ENCODE data around the gene PSMD13. TPM values are rescaled to one million over a fixed set of nuclear protein-coding genes. Genes with fewer than 3 reads are reported as not detected.
A peak's percentile ranks its signal among the peaks of the same experiment; 100 is the strongest.

Gene PSMD13
- total RNA-seq, 1 experiment from 2014 or later: 217 TPM

- Histone ChIP-seq H3K27ac (peak overlapping the region; percentile 90), H3K9me3 (replicated peaks) (no peaks in the 10 kb centered on the region), H3K27me3 (replicated peaks) (no peaks in the 10 kb centered on the region), H3K4me3 (peak overlapping the region; percentile 87), H3K4me1 (replicated peaks) (peaks cover 32% of the 10 kb centered on the region), H3K36me3 (peaks cover 86% of the 10 kb centered on the region)
- DNase-seq (ENCODE audit: low read depth in 1 of 2, low spot score in 2 of 2): peak; percentile 76 to 78
Observed at GRCh38 chr11:208181-208916, 28.4 kb upstream of the PSMD13 start.

- no peaks in the 10 kb centered on the region for H3K27me3 ChIP-seq (replicated peaks)
- no peaks in the 10 kb centered on the region for H3K9me3 ChIP-seq (replicated peaks)
- H3K4me3 ChIP-seq: peak overlapping the region; percentile 87
- H3K27ac ChIP-seq: peak overlapping the region; percentile 90
- peaks cover 86% of the 10 kb centered on the region for H3K36me3 ChIP-seq
- H3K4me1 ChIP-seq (replicated peaks): peaks cover 32% of the 10 kb centered on the region
- no peak for DNase-seq (ENCODE audit: low read depth in 1 of 2, low spot score in 2 of 2)
Observed at GRCh38 chr11:208917-209260, 27.9 kb upstream of the PSMD13 start.

- Histone ChIP-seq H3K4me1 (replicated peaks) (peaks cover 32% of the 10 kb centered on the region), H3K36me3 (peaks cover 86% of the 10 kb centered on the region), H3K4me3 (peak overlapping the region; percentile 87), H3K27me3 (replicated peaks) (no peaks in the 10 kb centered on the region), H3K27ac (peak overlapping the region; percentile 90), H3K9me3 (replicated peaks) (no peaks in the 10 kb centered on the region)
- DNase-seq (ENCODE audit: low read depth in 1 of 2, low spot score in 2 of 2): peak in 1 of 2 experiments; percentile 35
Observed at GRCh38 chr11:209275-210121, 27.3 kb upstream of the PSMD13 start.

- peaks cover 86% of the 10 kb centered on the region for H3K36me3 ChIP-seq
- H3K4me3 ChIP-seq: peak overlapping the region; percentile 87
- peaks cover 32% of the 10 kb centered on the region for H3K4me1 ChIP-seq (replicated peaks)
Observed at GRCh38 chr11:210122-210802, 26.5 kb upstream of the PSMD13 start.

GRCh38 chr11:210803-211180, 26.0 kb upstream of the PSMD13 start:
- Histone ChIP-seq H3K9me3 (replicated peaks) (no peaks in the 10 kb centered on the region), H3K4me3 (no peak overlapping the region), H3K4me1 (replicated peaks) (peaks cover 30% of the 10 kb centered on the region), H3K36me3 (peaks cover 86% of the 10 kb centered on the region), H3K27me3 (replicated peaks) (no peaks in the 10 kb centered on the region), H3K27ac (peak overlapping the region; percentile 90)
- DNase-seq (ENCODE audit: low read depth in 1 of 2, low spot score in 2 of 2): no peak

More at GRCh38 chr11:210122-210802, 26.5 kb upstream of the PSMD13 start:
- peak overlapping the region; percentile 90 for H3K27ac ChIP-seq
- no peaks in the 10 kb centered on the region for H3K27me3 ChIP-seq (replicated peaks)
- no peaks in the 10 kb centered on the region for H3K9me3 ChIP-seq (replicated peaks)
- peak; percentile 80 to 82 for DNase-seq (ENCODE audit: low read depth in 1 of 2, low spot score in 2 of 2)

- no peaks in the 10 kb centered on the region for H3K27me3 ChIP-seq (replicated peaks)
- H3K27ac ChIP-seq: no peak overlapping the region; the same call in 1 of the 2 replicates
- H3K9me3 ChIP-seq (replicated peaks): no peaks in the 10 kb centered on the region
- peaks cover 25% of the 10 kb centered on the region for H3K4me1 ChIP-seq (replicated peaks)
- no peak overlapping the region for H3K4me3 ChIP-seq
- H3K36me3 ChIP-seq: peaks cover 86% of the 10 kb centered on the region
- DNase-seq (ENCODE audit: low read depth in 1 of 2, low spot score in 2 of 2): no peak
Observed at GRCh38 chr11:211295-211694, 25.5 kb upstream of the PSMD13 start.

GRCh38 chr11:211741-212140, 25.0 kb upstream of the PSMD13 start:
- Histone ChIP-seq H3K4me3 (no peak overlapping the region), H3K36me3 (peaks cover 86% of the 10 kb centered on the region), H3K4me1 (replicated peaks) (peaks cover 23% of the 10 kb centered on the region), H3K27me3 (replicated peaks) (no peaks in the 10 kb centered on the region), H3K27ac (no peak overlapping the region), H3K9me3 (replicated peaks) (no peaks in the 10 kb centered on the region)
- peak in 1 of 2 experiments; percentile 13 for DNase-seq (ENCODE audit: low read depth in 1 of 2, low spot score in 2 of 2)

GRCh38 chr11:212150-213100, 24.4 kb upstream of the PSMD13 start:
- peaks cover 23% of the 10 kb centered on the region for H3K4me1 ChIP-seq (replicated peaks)
- no peak for DNase-seq (ENCODE audit: low read depth in 1 of 2, low spot score in 2 of 2)
- H3K27me3 ChIP-seq (replicated peaks): no peaks in the 10 kb centered on the region
- no peak overlapping the region for H3K27ac ChIP-seq
- H3K9me3 ChIP-seq (replicated peaks): no peaks in the 10 kb centered on the region
- no peak overlapping the region for H3K4me3 ChIP-seq
- peaks cover 83% of the 10 kb centered on the region for H3K36me3 ChIP-seq

GRCh38 chr11:213111-213510, 23.7 kb upstream of the PSMD13 start:
- no peaks in the 10 kb centered on the region for H3K9me3 ChIP-seq (replicated peaks)
- DNase-seq (ENCODE audit: low read depth in 1 of 2, low spot score in 2 of 2): no peak
- no peak overlapping the region for H3K4me3 ChIP-seq
- H3K27me3 ChIP-seq (replicated peaks): no peaks in the 10 kb centered on the region
- H3K4me1 ChIP-seq (replicated peaks): peaks cover 23% of the 10 kb centered on the region
- H3K36me3 ChIP-seq: peaks cover 80% of the 10 kb centered on the region
- H3K27ac ChIP-seq: no peak overlapping the region

- Histone ChIP-seq H3K4me1 (replicated peaks) (peaks cover 22% of the 10 kb centered on the region), H3K27ac (no peak overlapping the region), H3K4me3 (no peak overlapping the region), H3K27me3 (replicated peaks) (no peaks in the 10 kb centered on the region), H3K9me3 (replicated peaks) (no peaks in the 10 kb centered on the region), H3K36me3 (peaks cover 78% of the 10 kb centered on the region)
- DNase-seq (ENCODE audit: low read depth in 1 of 2, low spot score in 2 of 2): no peak
Observed at GRCh38 chr11:214083-214482, 22.7 kb upstream of the PSMD13 start.

- DNase-seq (ENCODE audit: low read depth in 1 of 2, low spot score in 2 of 2): no peak
- Histone ChIP-seq H3K9me3 (replicated peaks) (no peaks in the 10 kb centered on the region), H3K4me1 (replicated peaks) (peaks cover 7% of the 10 kb centered on the region), H3K27ac (no peak overlapping the region), H3K36me3 (peaks cover 62% of the 10 kb centered on the region), H3K27me3 (replicated peaks) (no peaks in the 10 kb centered on the region), H3K4me3 (no peak overlapping the region)
Observed at GRCh38 chr11:215581-216037, 21.2 kb upstream of the PSMD13 start.

GRCh38 chr11:216081-216974, 20.4 kb upstream of the PSMD13 start:
- DNase-seq (ENCODE audit: low read depth in 1 of 2, low spot score in 2 of 2): no peak
- H3K27me3 ChIP-seq (replicated peaks): no peaks in the 10 kb centered on the region
- H3K4me1 ChIP-seq (replicated peaks): no peaks in the 10 kb centered on the region; the same call in 1 of the 2 replicates
- no peak overlapping the region for H3K27ac ChIP-seq
- H3K36me3 ChIP-seq: peaks cover 55% of the 10 kb centered on the region
- no peak overlapping the region for H3K4me3 ChIP-seq
- no peaks in the 10 kb centered on the region for H3K9me3 ChIP-seq (replicated peaks)

All from SJSA1 (cell line).